SIG-M5 treated with dmso at 0.1 percent for 504 hours (cell line): Measurements from ENCODE around the gene RUFY4.
A peak's percentile ranks its signal among the peaks of the same experiment; 100 is the strongest.
"Not testable (repeated sequence)": the region's sequence is repeated elsewhere in the genome, so short reads cannot be mapped to it uniquely, and the experiment has no call there.

Source experiments
- DNase-seq: peaks from one replicate; lab custom pipeline; 2025; ENCODE audit not compliant: unreplicated experiment; lab: John Stamatoyannopoulos, UW

Gene RUFY4

DNA sequence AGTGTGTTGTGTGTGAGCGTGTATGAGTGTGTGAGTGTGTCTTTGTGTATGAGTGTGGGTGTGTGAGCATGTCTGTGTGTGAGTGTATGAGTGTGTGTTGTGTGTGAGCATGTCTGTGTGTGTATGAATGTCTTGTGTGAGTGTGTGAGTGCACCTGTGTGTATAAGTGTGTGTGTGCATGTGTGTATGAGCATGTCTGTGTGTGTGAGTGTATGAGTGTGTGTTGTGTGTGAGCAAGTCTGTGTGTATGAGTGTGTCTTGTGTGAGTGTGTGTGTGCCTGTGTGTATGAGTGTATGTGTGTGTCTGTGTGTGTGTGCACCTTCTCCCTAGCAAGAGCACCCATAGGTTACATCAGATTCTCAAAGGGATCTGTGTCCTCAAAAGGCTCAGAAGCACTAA is 37.8 kb upstream of the RUFY4 start:
- peak; percentile 33 for DNase-seq

DNA sequence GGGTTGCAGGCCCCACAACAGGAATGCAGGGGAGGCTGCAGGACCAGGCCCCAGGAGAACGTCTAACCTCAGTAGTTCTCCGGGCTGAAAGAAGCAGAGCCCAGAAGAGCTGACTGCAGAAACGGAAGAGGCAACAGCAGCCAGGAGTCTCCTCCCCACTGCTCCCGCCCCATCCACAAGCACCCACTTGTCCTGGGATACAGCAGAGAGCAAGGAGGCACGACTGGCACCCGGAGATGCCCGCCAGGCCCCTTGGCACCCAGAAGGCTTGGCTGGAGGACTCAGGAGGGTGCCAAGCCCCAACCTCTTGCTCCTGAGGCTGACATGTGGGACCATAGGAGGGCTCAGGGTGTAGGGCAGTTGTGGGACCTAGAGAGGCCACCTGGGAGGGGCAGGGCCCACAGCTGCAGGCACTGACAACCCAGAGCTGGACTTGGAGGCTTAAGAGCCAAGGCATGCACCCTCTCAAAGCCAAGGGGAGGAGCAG is 37.2 kb upstream of the RUFY4 start:
- DNase-seq: peak; percentile 33

DNA sequence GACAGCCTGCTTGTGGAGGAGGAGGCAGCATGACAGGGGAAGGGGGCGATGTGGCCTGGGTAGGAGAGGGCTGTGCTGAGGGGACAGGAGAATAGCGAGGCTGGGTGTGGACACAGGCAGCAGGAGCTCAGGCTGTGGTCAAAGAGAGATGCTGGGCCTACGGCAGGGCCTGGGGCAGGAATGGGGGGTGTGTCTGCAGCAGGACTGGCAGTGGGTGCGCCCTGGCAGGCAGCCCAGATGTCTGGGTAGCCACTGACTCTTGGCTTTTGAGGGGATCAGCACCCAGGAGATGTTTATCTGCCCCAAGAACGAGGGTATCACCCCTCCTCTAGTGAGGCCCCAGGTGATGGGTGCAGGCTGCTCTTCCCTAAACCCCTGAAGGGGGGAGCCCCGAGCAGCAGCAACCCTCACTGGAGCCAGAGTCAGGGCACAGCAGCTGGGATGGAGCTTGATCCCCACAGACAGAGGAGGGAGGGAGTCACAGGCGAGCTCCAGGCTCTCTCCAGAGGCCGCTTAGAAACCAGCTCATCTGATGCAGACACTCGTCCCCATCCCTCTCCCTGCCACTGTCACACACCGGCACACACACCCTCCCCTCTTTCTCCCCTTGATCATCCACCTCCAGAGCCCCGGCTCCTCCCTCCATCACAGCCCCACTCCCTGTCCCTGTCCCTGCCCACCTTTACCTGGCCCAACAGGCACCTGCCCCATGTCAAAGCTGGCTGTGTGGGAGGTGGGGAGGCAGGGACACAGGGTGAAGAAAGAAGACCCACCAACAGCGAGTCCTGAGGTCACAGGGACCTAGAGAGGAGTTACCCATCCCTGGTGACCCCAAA is 36.5 kb upstream of the RUFY4 start:
- DNase-seq: no peak

DNA sequence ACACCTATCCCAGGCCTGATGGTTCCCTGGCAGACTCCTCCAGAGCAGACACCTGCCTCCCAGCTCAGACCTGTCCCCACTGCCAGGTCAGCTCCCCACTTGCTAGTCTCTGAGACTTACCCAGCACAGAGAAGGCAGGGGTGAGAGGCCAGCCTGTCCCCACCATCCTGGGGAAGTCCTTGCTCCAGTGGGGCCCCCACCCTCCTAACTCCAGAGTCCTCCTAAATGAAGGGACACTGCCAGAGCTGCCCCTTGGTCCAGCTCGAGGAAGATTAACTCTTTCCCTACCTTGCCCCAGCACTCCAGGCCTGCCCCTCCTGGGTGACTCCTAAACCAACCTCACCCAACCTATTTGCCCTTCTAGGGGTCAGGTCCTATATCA is 35.9 kb upstream of the RUFY4 start:
- no peak for DNase-seq

DNA sequence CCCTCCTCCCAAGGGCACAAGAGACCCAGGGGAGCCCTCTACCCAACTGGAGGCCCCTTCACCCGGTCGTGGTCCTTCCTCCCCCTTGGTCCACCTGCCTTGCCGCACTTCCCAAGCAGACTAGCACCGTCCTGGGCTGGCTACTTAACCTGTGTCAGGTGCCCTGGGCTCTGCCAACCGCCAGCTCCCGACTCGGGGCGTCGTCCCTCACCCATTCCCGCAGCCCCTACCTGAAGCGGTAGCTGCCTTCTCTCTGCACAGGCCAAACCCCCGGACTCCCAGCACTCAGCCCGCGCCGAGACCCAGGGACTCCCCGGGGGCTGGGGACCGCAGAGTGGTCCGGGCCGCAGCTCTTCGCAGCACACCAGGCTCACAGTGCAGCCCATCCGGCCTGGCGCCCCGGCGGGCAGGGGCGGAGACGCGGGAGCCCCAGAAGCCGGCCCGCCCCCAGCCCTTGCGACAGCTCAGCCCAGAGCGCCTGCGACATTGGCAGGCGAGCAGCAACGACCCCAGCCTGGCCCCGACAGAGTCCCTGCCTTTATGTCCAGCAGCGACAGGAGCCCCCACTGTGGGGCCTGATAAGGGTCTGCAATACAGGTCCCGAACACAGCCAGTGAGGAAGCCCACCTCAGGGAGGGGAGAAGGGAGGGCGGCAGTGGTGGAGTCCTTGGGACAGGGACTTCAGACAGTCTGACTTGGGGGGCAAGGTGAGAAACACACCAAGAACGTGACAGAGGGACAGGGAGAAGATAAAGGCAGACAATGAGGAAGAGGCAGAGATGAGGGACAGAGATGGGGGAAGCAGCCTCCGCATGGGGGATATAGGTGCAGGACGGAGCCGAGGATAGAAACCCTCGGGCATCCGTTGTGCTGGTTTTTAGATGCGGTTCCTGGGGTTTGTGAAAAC is 35.2 kb upstream of the RUFY4 start:
- peak; percentile 67 for DNase-seq

DNA sequence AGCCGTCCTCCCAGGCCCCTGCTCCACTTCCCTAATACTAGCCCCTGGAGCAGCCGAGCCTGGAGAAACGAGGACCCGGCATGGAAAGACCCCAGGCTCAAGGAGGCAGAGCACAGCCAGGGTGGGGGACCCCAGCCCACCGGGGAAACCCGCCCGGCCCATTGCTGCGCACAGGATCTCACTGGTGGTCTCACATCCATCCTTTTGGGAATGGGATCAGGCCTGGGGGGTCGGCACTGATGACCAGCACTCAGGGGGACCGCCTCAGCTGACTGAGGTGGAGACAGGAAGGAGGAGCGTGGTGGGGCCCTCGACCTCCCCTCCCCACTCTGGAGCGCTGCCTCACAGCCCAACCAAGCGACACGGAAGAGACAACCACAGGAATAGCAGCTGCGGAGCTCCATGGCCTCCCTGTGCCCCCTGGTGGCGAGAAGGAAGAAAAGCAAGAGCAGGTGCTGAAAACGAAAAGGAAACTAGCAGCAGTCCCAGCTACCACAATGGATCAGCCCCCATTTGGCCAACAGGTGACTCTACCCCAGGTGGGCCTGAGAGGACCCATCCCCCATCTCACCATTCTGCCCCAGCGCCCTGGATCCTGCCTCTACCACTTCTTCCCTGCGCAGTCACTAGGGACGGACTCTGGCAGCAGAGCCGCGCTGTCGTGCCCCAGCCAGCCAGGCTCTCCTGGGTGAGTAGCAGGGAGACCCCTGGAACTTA is 34.4 kb upstream of the RUFY4 start:
- DNase-seq: peak; percentile 89

DNA sequence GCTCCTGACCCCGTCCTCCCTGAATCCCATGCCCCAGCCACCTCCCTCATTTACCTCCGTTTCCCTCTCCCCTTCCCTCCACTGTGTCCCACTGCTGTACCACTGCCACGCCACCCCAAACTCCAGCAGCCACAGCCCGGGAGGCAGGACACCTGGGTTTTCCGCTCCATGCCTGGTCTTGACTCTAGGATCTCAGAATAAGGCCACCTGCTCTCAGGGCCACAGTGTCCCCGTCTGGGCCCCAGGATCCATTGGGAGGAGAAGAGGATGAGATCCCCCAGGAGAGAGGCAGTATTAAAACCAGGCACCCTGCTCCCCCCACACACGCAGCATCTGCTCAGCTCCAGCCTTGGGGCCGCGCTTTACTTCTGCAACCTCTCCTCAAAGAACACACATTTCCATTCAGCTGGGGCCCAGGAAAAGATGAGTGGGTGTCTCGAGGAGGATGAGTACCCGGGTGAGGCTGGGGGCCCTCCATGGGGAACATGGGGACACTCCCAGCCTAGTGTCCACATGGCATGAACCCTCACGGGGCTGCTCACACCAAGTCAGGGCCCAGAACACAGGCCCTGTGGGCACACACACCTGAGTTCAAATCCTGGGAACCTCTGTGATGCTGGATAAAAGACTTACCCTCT is 33.5 kb upstream of the RUFY4 start:
- no peak for DNase-seq

DNA sequence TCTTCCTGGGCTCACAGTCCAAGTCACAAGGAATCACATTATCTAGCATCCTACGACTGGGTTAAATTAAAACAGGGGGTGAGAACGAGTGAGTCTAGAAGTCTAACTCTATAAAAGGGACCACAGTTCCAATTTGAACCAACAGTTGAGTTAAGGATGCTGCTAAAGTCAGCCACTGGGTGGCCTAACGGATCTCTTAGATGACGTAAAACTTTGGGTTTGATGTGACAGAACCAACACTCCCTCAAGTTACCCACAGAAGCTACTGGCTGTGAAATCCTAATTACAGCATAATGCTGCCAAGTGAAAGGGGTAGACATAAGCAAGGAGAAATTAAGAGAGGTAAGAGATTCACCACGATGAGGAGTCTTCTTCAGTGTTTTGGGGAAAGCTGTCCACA is 32.7 kb upstream of the RUFY4 start:
- peak; percentile 85 for DNase-seq

DNA sequence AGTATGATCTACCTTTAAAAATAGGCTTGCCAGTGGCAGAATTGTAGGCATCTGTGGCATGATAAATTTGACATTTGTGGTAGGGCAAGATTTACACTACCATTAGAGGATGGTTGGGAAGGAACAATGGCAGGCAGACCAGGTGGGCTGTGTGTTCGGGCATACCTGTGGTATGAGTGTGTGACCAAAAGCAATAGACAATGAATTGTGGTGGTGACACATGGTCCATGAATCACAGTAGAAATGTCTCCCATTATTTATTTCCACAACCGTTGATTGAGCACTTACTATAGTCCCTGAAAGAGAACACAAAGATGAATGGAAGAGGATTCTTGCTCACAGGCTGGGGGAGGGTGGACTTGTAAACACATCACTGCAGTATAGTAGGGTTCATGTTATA is 29.9 kb upstream of the RUFY4 start:
- DNase-seq: no peak

DNA sequence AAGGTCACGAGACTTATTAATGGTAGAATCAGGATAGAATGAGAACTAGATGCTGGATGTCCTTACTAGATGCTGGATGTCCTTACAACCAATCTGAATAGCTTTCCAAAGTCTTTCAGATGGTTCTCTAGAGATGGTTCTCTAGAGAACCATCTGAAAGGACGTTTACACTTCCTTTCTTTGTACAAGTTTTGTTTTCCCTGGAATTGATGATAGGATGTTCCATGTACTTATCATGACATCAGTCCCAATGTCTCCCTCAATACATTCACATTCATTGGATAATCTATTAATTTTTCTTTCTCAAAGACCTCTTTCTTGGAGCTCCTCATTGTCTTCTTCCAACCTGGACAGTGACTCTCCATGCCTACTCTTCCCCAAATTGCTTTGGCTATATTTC is 28.2 kb upstream of the RUFY4 start:
- DNase-seq: no peak

DNA sequence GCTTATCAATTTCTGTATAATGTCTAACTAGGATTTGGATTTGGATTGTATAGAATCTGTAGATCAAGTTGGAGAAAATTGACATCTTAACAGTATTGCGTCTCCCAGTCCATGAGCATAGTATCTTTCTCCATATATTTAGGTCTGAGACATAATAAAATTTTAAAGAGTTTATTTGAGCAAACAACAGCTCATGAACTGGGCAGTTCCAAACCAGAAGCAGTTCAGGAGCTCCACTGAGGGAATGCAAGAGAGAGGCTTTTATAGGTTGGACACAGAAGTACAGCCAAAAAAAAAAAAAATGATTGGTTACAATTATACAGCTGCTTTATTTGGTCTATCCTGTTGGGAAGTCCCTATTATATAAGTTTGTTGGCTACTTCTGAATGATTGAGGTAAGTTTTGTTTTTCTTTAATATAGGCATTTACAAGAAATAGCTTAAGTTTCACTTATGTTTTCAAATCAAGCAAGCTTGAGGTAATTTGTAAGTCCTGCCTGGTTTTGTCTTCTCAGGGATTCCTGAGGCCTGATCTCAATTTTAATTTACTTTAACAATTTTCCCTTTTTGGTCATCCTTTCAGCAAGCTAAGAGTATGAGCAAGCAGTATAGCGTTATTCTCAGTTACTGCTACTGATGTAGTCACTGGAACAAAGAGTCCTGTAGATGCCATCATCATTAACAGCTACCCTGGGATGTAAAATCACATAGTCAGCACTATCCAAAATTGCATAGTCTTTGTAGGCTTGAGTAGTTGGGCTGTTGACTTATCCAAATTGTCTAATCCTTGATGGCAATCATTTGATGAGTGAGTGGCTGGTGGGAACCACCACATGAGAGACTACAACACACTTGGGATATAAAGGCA is 27.5 kb upstream of the RUFY4 start:
- no peak for DNase-seq

DNA sequence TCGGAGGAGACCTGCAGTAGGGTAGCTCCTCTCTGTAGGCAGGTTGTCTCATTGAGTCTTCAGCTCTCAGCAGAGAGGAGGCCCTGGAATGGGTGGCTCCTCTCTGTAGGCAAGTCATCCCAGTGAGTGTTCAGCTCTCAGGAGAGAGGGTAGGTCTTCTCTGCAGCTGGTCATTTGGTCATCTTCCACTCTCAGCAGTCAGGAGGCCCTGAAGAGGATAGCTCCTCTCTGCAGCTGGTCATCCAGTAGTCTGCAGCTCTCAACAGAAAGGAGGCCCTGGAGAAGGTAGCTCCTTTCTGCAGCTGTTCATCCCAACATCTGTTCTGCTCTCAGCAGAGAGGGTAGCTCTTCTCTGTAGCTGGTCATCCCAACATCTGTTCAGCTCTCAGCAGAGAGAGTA is 26.0 kb upstream of the RUFY4 start:
- DNase-seq: no peak

DNA sequence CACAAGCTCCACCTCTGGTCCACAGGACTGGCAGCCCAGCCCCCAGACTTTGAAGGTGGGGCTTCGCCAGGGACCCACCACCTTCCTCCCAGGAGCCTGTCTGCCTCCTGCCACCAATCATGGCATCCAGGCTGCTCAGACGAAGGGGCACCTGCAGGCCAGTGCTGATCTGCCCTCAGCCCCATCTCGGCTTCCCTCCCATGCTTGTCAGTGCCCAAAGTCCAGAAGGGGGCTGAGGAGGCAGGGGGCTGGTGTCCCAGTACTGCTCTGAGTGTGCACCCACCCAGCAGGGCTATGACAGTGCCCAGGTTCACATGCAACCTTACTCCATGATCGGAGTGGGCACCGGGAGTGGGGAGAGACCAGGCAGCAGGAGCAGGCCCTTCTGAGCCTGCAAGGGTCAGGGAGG is 25.3 kb upstream of the RUFY4 start:
- DNase-seq: no peak

DNA sequence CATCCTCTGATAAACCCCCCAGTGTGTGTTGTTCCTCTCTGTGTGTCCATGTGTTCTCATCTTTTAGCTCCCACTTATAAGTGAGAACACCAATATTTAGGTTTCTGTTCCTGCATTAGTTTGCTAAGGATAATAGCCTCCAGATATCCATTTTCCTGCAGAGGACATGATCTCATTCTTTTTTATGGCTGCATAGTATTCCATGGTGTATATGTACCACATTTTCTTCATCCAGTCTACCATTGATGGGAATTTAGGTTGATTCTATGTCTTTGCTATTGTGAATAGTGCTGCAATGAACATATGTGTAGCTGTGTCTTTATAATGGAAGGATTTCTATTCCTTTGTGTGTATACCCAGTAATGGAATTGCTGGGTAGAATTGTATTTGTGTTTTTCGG is 24.5 kb upstream of the RUFY4 start:
- not testable (repeated sequence) for DNase-seq

DNA sequence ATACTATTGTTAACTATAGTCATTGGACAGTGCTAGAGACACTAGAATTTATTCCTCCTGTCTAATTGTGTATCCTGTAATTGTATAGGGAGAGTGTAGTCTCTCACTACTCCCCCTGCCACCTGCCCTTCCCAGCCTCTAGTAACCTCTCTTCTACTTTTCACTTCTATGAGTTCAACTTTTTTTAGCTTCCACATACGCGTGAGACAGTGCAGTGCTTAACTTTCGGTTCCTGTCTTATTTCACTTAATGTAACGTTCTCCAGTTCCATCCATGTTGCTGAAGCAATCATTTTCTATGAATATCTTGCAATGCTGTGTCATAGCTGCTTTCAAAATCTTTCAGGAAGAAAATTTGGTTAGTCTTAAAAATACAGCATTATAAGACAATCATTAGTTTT is 22.8 kb upstream of the RUFY4 start:
- peak; percentile 98 for DNase-seq

DNA sequence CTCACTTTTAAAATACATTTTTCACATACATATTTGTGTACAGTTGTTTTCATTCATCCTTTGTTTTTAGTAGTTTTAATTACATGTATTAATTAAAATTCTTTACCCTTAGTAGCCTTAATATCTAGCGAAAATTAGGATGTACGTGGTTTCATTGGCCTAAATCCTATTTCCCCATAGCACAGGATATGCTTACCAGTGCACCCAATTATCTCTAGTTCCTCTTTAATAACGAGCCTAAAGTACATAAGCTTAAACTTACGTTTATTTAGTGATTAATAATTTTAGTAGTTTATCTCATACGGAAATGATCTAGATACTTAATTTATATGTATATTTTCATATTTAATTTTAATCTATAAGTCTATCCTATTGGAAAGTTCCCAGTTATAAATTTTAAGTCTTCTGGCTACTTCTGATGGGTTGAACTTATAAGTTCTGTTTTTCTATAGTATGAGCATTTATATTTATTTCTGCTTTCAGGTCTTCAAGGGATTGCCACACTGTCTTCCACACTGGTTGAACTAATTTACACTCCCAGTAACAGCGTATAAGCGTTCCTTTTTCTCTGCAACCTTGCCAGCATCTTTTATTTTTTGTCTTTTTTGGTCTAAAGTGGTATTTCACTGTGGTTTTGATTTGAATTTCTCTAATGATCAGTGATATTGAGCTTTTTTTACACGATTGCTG is 21.4 kb upstream of the RUFY4 start:
- peak; percentile 83 for DNase-seq

DNA sequence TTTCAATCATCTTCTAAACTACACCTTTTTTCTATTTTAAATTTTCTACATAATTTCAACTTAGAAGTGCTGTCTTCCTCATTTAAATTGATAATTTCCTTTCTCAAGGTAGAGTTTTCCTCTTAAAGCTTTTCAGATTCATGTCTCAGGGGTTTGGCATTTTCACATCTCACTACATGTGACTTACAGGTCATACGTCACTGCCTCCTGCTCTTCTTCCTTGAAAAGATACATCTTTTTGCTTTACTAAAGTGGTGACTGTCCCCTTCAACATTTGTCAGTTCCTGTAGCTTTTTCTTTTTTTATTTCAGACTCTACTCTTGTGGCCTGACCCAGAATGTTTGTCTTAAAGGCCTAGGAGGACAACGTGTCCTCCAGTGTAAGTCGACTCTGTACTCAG is 17.1 kb upstream of the RUFY4 start:
- no peak for DNase-seq

DNA sequence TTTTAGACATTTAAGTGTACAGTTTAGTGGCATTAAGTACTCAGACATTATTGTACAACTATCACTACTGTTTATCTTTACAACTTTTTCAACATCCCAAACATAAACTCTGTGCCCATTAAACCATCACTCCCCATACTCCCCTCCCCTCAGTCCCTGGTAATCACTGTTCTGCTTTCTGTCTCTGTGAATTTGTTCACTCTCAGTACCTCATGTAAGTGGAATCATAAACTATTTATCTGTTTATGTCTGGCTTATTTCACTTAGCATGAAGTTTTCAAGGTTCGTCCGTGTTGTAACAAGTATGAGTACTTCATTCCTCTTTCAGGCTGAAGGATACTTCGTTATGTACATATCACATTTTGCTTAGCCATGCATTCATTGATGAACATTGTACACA is 9.8 kb upstream of the RUFY4 start:
- DNase-seq: no peak

DNA sequence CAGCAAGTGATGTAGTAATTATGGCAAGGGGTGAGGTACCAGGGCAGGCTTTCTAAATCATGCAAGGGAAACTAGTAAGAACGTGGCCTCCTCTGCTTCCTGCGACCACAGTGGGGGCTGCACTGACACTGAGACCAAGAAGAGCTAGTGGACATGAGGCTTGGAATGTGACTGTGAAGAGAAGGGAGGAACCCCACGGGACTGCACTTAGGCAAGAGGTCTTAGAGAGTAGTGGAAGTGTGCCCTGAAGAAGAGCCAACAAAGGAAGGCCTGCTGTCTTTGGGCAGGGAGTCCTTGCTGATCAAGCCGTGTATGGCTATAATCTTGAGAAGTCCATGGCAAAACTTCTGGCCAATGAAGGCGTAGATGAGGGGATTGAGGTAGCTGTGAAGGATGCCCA is 8.9 kb upstream of the RUFY4 start:
- no peak for DNase-seq
